ENCODE measurements around the gene CRABP2.

- TF ChIP-seq EZH2phosphoT487 (conservative IDR thresholded peaks at IDR 0.05; ENCODE audit: low read length), result no peak
- TF ChIP-seq, protein P1, sequence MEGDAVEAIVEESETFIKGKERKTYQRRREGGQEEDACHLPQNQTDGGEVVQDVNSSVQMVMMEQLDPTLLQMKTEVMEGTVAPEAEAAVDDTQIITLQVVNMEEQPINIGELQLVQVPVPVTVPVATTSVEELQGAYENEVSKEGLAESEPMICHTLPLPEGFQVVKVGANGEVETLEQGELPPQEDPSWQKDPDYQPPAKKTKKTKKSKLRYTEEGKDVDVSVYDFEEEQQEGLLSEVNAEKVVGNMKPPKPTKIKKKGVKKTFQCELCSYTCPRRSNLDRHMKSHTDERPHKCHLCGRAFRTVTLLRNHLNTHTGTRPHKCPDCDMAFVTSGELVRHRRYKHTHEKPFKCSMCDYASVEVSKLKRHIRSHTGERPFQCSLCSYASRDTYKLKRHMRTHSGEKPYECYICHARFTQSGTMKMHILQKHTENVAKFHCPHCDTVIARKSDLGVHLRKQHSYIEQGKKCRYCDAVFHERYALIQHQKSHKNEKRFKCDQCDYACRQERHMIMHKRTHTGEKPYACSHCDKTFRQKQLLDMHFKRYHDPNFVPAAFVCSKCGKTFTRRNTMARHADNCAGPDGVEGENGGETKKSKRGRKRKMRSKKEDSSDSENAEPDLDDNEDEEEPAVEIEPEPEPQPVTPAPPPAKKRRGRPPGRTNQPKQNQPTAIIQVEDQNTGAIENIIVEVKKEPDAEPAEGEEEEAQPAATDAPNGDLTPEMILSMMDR (IDR thresholded peaks at IDR 0.05; ENCODE audit: insufficient read depth, low read length, poor library complexity, severe bottlenecking), result no peak
Observed at GRCh38 chr1:156684227-156684782, 21.1 kb downstream of the CRABP2 start.

Measured in SU-DHL-6 (cell line).